Measurements from ENCODE around the gene NVL. TPM values are rescaled to one million over a fixed set of nuclear protein-coding genes. Genes with fewer than 3 reads are reported as not detected.

NVL gene
- total RNA-seq (10 to 100 TPM in 4 of 6 donors, 1 to 10 TPM in 2; 9.6 to 13.6 (median 12.3) TPM), polyA plus RNA-seq (10 to 100 TPM; 33.3 to 35.9 TPM)

DNA sequence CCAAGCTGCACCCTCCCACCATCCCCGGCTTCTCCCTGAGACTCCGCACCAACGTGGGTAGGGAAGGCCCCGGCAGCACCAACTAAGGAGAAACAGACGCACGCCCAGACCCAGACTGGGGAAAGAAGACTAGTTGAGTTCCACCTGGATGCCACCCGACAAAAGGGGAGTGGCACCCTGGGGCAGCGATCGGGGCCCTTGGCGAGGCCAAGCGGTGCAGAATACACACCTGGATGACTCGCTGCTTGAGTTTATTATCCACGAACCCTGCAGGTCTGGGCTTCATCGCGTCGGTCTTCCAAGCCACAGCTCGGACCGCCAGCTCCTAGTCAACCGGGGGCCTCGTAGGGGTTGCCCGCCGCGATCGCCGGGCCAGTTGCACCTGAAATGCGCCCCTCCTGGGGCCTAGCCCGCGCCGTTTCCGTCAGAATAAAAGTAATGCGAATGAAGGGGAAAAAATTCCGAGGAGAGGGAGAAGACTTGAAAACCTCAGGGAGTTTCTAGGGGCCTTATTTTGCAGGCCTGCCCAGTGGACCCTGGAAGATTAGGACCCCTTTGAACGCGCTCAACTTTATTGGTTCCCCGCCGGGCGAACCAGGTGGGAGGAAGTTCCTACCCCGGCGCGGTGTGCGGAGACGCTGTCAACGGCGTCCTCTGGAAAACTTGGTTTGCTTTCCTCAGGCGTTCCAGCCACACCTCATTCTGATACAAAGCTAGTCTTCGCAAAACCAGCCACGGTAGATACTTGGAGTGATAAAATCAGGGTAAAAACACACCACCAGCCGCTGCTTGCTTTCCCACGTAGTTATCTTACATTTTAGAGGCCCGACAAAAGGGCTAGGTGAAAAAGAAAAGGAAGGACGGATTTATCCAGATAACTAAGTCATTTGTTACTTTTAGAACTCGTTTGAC is at the start of gene NVL:
TSS of gene NVL (minus strand) at position 331 of the 912 bp plus-strand sequence. CDS start at position 286, 45 bp downstream.
- H3K27ac ChIP-seq: peak within 1 kb of the TSS; percentile 91 to 94 (median 92)
- TF ChIP-seq, protein P1, sequence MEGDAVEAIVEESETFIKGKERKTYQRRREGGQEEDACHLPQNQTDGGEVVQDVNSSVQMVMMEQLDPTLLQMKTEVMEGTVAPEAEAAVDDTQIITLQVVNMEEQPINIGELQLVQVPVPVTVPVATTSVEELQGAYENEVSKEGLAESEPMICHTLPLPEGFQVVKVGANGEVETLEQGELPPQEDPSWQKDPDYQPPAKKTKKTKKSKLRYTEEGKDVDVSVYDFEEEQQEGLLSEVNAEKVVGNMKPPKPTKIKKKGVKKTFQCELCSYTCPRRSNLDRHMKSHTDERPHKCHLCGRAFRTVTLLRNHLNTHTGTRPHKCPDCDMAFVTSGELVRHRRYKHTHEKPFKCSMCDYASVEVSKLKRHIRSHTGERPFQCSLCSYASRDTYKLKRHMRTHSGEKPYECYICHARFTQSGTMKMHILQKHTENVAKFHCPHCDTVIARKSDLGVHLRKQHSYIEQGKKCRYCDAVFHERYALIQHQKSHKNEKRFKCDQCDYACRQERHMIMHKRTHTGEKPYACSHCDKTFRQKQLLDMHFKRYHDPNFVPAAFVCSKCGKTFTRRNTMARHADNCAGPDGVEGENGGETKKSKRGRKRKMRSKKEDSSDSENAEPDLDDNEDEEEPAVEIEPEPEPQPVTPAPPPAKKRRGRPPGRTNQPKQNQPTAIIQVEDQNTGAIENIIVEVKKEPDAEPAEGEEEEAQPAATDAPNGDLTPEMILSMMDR (IDR thresholded peaks at IDR 0.05): no peak
- ATAC-seq (peak; percentile 95 to 99 (median 98)), DNase-seq (peak; percentile 75 to 88 (median 84)), FAIRE-seq (peak; percentile 26)
- no peaks in the 10 kb centered on the region for H3K36me3 ChIP-seq
- H3K4me3 ChIP-seq: peak within 1 kb of the TSS; percentile 62 to 89 (median 82)
- WGBS, 2 donors: 0% methylated on average over 50 to 52 of the region's 52 CpGs
- intact Hi-C loops (cut with DNase I): loop anchor here in 2 of 3 donors (10.0 kb wide), 2 partner anchors 205 to 215 kb away; partner anchors contain the start of gene FBXO28 (in 1 of the 2)
- no peaks in the 10 kb centered on the region for H3K27me3 ChIP-seq
- H3K4me1 ChIP-seq: peaks cover 9 to 21% (median 15%) of the 10 kb centered on the region in 3 donors
- no peaks in the 10 kb centered on the region for H3K9me3 ChIP-seq

DNA sequence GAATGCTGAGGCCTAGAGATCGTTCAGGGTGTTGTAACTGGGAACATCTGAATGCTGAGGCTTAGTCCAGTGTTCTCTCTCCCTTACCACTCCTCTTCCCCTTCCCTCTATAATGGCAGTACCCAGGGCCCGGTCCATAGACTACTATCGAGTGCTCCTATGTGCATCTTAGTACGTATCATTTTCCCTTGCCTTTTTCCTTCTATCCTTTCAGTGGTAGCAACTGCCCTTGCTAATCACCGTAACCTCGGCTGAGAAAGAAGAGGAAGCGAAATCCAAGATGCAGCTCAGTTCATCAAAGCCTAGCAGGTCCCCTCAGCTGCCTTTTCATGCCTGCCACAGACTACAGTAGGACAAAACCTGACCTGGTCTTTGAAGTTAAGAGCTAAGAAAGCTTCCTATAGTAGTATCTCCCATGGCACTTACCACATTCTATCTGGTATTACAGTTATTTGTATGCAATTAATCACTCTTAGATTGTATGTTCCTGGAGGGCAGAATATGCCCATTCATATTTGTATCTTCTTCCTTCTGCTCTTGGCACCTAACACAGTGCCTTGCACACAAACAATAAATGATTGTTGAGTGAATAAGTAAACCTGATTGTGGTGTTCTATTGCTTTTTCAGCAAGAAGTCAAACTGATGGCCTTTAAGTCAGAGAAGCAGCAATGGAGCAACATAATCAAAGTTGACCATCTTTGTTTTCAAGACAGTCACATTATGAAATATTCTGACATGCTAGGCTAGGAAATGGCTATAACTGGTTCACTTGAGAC is 49.1 kb upstream of the NVL start:
- H3K27ac ChIP-seq: no peak overlapping the region
- H3K4me3 ChIP-seq: no peak overlapping the region
- WGBS, 2 donors: 93 to 96% methylated on average over 6 to 7 of the region's 7 CpGs
- DNase-seq (no peak), FAIRE-seq (no peak), ATAC-seq (no peak)
- TF ChIP-seq, protein P1 (IDR thresholded peaks at IDR 0.05): no peak
- intact Hi-C loops (cut with DNase I): no loop called here
- no peaks in the 10 kb centered on the region for H3K27me3 ChIP-seq
- H3K9me3 ChIP-seq: no peaks in the 10 kb centered on the region
- H3K4me1 ChIP-seq: no peaks in the 10 kb centered on the region
- H3K36me3 ChIP-seq: peaks cover 0 to 23% (median 4%) of the 10 kb centered on the region in 3 donors

DNA sequence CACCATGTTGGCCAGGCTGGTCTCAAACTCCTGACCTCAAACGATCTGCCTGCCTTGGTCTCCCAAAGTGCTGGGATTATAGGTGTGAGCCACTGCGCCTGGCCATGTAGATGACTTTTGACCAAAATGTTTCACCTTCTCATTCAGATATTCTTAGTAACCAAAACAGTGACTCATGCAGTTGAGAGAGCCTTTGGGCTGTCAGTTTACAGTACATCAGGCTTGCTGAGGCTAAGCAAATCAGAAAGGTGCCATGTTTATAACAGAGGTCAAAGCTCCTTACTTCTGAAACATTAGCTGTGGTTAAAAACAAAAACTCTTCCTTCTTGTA is 47.7 kb upstream of the NVL start:
- no peak overlapping the region for H3K4me3 ChIP-seq
- H3K36me3 ChIP-seq: peaks cover 0 to 23% (median 4%) of the 10 kb centered on the region in 3 donors
- H3K9me3 ChIP-seq: no peaks in the 10 kb centered on the region
- WGBS, 2 donors: 89 to 97% methylated on average over 2 of the region's 2 CpGs
- no peaks in the 10 kb centered on the region for H3K27me3 ChIP-seq
- no peaks in the 10 kb centered on the region for H3K4me1 ChIP-seq
- DNase-seq: no peak
- peak in 2 of 4 donors; percentile 29 to 65 for ATAC-seq
- no peak for FAIRE-seq
- intact Hi-C loops (cut with DNase I): no loop called here
- TF ChIP-seq, protein P1 (IDR thresholded peaks at IDR 0.05): no peak
- H3K27ac ChIP-seq: no peak overlapping the region

DNA sequence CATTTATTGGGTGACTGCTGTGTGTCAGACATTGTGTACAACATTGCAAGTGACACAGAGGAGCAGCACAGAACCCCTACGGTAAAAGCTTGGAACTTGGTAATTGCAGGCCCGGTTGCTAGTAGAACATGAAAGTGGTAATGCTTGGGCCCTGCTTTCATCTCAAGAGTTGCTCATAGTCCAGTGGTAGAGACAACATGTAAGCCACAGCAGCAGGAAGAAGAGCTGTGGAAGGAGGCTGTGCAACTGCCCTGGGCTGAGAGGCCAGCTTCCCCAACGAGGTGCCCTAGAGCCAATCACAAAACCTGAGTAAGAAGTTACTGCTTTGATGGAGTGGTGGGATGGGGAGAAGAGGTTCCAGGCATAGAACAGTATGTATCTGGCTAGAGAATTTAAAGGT is 45.1 kb upstream of the NVL start:
- no peak overlapping the region for H3K4me3 ChIP-seq
- ATAC-seq (no peak), DNase-seq (no peak), FAIRE-seq (no peak)
- 82 to 87% methylated on average over 3 of the region's 3 CpGs for WGBS, 2 donors
- no peak overlapping the region for H3K27ac ChIP-seq
- H3K4me1 ChIP-seq: no peaks in the 10 kb centered on the region
- TF ChIP-seq, protein P1 (IDR thresholded peaks at IDR 0.05): no peak
- no peaks in the 10 kb centered on the region for H3K27me3 ChIP-seq
- intact Hi-C loops (cut with DNase I): no loop called here
- H3K36me3 ChIP-seq: peaks cover 0 to 37% (median 10%) of the 10 kb centered on the region in 3 donors
- no peaks in the 10 kb centered on the region for H3K9me3 ChIP-seq
